IPS-18c (cell line): ENCODE results near the gene ZNF316.
"Not testable (repeated sequence)": the region's sequence is repeated elsewhere in the genome, so short reads cannot be mapped to it uniquely, and the experiment has no call there.

ENCODE experiments used
- H3K4me3 ChIP-seq: 2 replicates; pipeline ENCODE4 v1.7.0; 2013; ENCODE audit warnings: low read depth, mild to moderate bottlenecking, low read length, moderate library complexity; ENCODE audit not compliant: insufficient read depth
- H3K9me3 ChIP-seq: one replicate; pipeline ENCODE4 v1.6.1; 2013; ENCODE audit warnings: mild to moderate bottlenecking, low read length, moderate library complexity; ENCODE audit not compliant: control insufficient read depth, insufficient read depth

Gene ZNF316

GRCh38 chr7:6653071-6654003 is 16.2 kb downstream of the ZNF316 start:
- Histone ChIP-seq H3K4me3 (no peak overlapping the region), H3K9me3 (peaks cover 2% of the 10 kb centered on the region)

DNA sequence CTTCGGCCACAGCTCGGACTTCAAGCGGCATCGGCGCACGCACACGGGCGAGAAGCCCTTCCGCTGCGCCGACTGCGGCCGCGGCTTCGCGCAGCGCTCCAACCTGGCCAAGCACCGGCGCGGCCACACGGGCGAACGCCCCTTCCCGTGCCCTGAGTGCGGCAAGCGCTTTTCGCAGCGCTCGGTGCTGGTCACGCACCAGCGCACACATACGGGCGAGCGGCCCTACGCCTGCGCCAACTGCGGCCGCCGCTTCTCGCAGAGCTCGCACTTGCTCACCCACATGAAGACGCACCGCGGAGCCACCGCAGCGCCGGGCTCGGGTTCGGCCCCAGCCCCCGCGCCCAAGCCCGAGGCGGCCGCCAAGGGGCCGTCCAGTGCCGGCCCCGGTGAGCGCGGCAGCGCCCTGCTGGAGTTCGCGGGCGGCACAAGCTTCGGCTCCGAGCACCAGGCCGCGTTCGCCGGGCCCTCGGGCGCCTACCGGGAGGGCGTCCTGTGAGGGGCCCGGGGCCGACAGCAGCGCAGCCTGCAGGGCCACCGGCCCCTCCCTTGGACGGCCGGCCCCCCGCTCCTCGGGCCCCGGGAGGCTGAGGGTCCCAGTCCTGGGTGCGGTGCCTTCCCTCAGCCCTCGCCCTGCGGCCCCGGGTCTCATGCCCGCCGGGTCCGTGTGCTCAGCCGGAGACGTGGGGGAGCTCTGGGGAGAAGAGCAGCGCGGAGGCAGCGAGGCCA is 17.2 kb downstream of the ZNF316 start:
- H3K4me3 ChIP-seq: no peak overlapping the region
- H3K9me3 ChIP-seq: peaks cover 2% of the 10 kb centered on the region

- H3K9me3 ChIP-seq: peaks cover 2% of the 10 kb centered on the region
- no peak overlapping the region for H3K4me3 ChIP-seq
Observed at GRCh38 chr7:6654842-6655610, 17.9 kb downstream of the ZNF316 start.

- H3K4me3 ChIP-seq: no peak overlapping the region
- H3K9me3 ChIP-seq: peaks cover 2% of the 10 kb centered on the region
Observed at GRCh38 chr7:6655636-6656385, 18.7 kb downstream of the ZNF316 start.

GRCh38 chr7:6656413-6656812 is 19.3 kb downstream of the ZNF316 start:
- peaks cover 2% of the 10 kb centered on the region for H3K9me3 ChIP-seq

DNA sequence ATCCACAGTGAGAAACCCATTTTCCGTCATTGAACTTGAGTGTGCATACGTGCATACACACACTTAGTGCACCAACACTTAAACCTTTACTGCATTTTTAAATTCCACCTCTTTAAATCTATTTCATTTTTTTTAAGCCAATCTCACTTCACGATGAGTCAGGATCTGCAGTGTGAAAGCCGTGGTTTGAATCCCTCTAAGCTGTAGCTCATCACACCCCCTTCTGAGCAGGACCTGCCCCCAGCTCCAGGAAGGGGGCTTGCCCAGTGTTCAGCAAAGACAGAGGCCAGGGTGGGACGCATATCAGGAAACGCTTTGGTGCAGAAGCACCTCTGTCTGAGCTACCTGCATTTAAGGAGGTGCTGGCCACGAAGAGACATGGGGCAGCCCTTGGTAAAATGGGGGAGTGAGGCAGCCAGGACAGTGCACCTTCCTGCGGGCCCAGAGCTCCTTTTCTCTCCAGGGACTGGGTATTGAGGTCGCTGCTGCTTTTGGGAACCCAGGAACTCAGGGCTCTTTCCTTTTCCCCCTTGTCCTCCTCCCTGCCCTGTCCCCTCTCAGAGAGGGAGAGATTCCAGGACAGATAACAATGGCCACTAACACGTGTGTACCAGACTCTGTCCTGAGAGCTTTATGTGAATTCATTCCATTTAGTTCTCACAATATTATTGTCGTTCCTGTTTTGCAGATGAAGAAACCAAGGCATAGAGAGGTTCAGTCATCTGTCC is 21.7 kb downstream of the ZNF316 start:
- H3K9me3 ChIP-seq: no peaks in the 10 kb centered on the region
- no peak overlapping the region for H3K4me3 ChIP-seq

More at GRCh38 chr7:6656413-6656812, 19.3 kb downstream of the ZNF316 start:
- H3K4me3 ChIP-seq: no peak overlapping the region

GRCh38 chr7:6670851-6671250 is 33.7 kb downstream of the ZNF316 start:
- H3K4me3 ChIP-seq: not testable (repeated sequence)
- H3K9me3 ChIP-seq: peaks cover 33% of the 10 kb centered on the region

GRCh38 chr7:6675807-6676405 is 38.8 kb downstream of the ZNF316 start:
- no peak overlapping the region for H3K4me3 ChIP-seq
- peaks cover 41% of the 10 kb centered on the region for H3K9me3 ChIP-seq

GRCh38 chr7:6680146-6680545 is 43.0 kb downstream of the ZNF316 start:
- Histone ChIP-seq H3K9me3 (peaks cover 48% of the 10 kb centered on the region), H3K4me3 (no peak overlapping the region)

GRCh38 chr7:6691103-6691502 is 54.0 kb downstream of the ZNF316 start:
- Histone ChIP-seq H3K4me3 (no peak overlapping the region), H3K9me3 (peaks cover 65% of the 10 kb centered on the region)

DNA sequence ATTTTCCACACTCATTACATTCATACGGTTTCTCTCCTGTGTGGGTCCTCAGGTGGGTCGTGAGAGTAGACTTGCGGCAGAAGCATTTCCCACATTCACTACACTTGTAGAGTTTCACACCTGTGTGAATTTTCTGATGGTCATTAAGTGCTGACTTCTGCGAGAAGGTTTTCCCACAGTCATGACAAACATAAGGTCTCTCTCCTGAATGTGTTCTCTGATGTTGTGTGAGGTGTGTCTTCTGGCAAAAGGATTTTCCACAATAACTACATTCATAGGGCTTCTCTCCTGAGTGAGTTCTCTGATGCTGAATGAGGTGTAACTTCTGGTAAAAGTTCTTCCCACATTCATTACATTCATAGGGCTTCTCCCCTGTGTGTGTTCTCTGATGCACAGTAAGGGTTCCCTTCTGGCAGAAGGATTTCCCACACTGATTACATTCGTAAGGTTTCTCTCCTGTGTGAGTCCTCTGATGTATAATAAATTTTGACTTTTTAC is 54.5 kb downstream of the ZNF316 start:
- no peak overlapping the region for H3K4me3 ChIP-seq
- H3K9me3 ChIP-seq: peaks cover 66% of the 10 kb centered on the region

DNA sequence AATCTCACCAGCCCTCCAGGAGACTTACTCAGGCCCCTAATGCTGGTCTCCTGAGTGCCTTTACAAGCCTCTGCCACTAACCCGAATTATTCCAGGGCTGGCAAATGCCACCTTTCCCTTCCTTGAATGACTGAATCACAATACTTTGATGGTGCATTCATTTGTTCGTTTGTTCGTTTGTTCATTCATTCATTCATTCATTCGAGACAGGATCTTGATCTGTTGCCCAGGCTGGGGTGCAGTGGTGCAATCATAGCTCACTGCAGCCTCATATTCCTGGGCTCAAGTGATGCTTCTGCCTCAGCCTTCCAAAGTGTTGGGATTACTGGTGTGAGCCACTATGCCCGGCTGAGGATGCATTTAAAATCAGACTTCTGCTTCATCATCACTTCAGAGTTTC is 63.7 kb downstream of the ZNF316 start:
- Histone ChIP-seq H3K4me3 (no peak overlapping the region), H3K9me3 (peaks cover 24% of the 10 kb centered on the region)

DNA sequence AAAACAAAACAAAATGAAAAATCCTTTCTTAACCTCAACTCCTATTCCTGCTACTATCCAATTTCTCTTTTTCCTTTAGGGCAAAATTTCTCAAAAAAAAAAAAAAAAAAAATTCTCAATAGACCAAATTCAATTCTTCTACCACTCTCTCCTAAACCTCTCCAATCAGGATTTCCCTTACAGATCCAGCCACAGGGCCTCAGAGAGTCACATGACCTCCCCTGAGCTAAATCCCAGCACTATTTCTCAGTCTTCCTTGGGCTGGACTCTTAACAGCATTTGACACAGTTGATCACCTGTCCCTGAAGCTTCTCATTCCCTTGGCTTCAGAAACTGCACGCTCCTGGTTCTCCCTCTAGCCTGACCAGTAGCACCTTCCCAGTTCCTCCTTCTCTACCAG is 64.7 kb downstream of the ZNF316 start:
- Histone ChIP-seq H3K4me3 (no peak overlapping the region), H3K9me3 (peaks cover 17% of the 10 kb centered on the region)
